K562 (cell line): ENCODE results near the gene CDC20B. TPM values are rescaled to one million over a fixed set of nuclear protein-coding genes. Genes with fewer than 3 reads are reported as not detected.

Experiments used
- ATF7 ChIP-seq: fragments of 450-650 bp; IDR thresholded peaks from 2 replicates; pipeline ENCODE4 v1.7.1; 2014; ENCODE audit warnings: mild to moderate bottlenecking, moderate library complexity
- CBX1 ChIP-seq: sonication (generic); IDR thresholded peaks from 2 replicates; pipeline ENCODE4 v1.6.1; 2016; ENCODE audit warnings: antibody characterized with exemption, low read depth, mild to moderate bottlenecking
- GATAD2A ChIP-seq: fragments of 450-650 bp; IDR thresholded peaks from 2 replicates; pipeline ENCODE4 v1.6.1; 2017
- HNRNPL ChIP-seq: fragments of 200-400 bp; formaldehyde crosslinking; IDR thresholded peaks from 2 replicates; pipeline ENCODE4 v1.6.1; 2017; ENCODE audit warnings: low read depth, mild to moderate bottlenecking, low read length
- MAFF ChIP-seq: IDR thresholded peaks from 2 replicates; pipeline ENCODE4 v1.6.1; 2012; ENCODE audit warnings: low read length, improper control_type of control experiment
- MAZ ChIP-seq, 2 experiments: fragments of 450-650 bp in 1 of 2; sonication (generic) in 1 of 2; formaldehyde crosslinking; IDR thresholded peaks in 1 of 2; conservative IDR thresholded peaks in 1 of 2; 2 replicates each; pipeline versions ENCODE4 v1.4.0 to v1.5.0; 2020; ENCODE audit warnings: mild to moderate bottlenecking in 1 of 2, missing genetic modification reagents in 1 of 2
- MNT ChIP-seq, 2 experiments: fragments of 450-650 bp; conservative IDR thresholded peaks; 2 replicates each; pipeline ENCODE4 v1.6.1; 2017; ENCODE audit warnings: mild to moderate bottlenecking in 2 of 2, moderate library complexity in 2 of 2
- MXD1 ChIP-seq: fragments of 250-450 bp; sonication (Bioruptor Pico); IDR thresholded peaks from 2 replicates; pipeline ENCODE4 v1.8.0; 2021; ENCODE audit warnings: borderline replicate concordance, mild to moderate bottlenecking, moderate library complexity; ENCODE audit not compliant: poor library complexity, severe bottlenecking
- NFYB ChIP-seq: IDR thresholded peaks from 2 replicates; pipeline ENCODE4 v1.6.1; 2011; ENCODE audit warnings: mild to moderate bottlenecking, moderate library complexity; ENCODE audit not compliant: insufficient read length; ENCODE audit errors: extremely low read depth
- NRF1 ChIP-seq, 2 experiments: fragments of 450-650 bp; IDR thresholded peaks in 1 of 2; conservative IDR thresholded peaks in 1 of 2; 2 replicates each; pipeline ENCODE4 v1.6.1; 2014; ENCODE audit warnings: mild to moderate bottlenecking in 2 of 2
- PHF8 ChIP-seq: fragments of 200-600 bp; sonication (generic); IDR thresholded peaks from 2 replicates; pipeline ENCODE4 v1.6.1; 2012; ENCODE audit warnings: mixed run types, mild to moderate bottlenecking, inconsistent platforms, low read length, moderate library complexity, borderline replicate concordance
- UBTF ChIP-seq, 2 experiments: IDR thresholded peaks; 2 replicates each; pipeline ENCODE4 v1.6.1; 2012; ENCODE audit warnings: improper control_type of control experiment in 2 of 2, low read depth in 2 of 2, low read length in 2 of 2, borderline replicate concordance in 1 of 2
- WHSC1 ChIP-seq: IDR thresholded peaks from one replicate; pipeline ENCODE4 v1.6.1; 2012; ENCODE audit warnings: low read length, control low read depth, inconsistent platforms
- ZBTB17 ChIP-seq: fragments of 450-650 bp; formaldehyde crosslinking; IDR thresholded peaks from 2 replicates; pipeline ENCODE4 v1.4.0; 2020; ENCODE audit warnings: mild to moderate bottlenecking
- ZBTB33 ChIP-seq: sonication (generic); formaldehyde crosslinking; IDR thresholded peaks from 2 replicates; pipeline ENCODE4 v1.8.1; 2023; ENCODE audit warnings: mild to moderate bottlenecking, missing genetic modification reagents
- ZBTB7A ChIP-seq: IDR thresholded peaks from 2 replicates; pipeline ENCODE4 v1.6.1; 2011; ENCODE audit warnings: low read depth, mild to moderate bottlenecking, low read length, moderate library complexity, borderline replicate concordance; ENCODE audit not compliant: control insufficient read depth
- ZNF280B ChIP-seq: fragments of 250-450 bp; sonication (Bioruptor Pico); IDR thresholded peaks from 2 replicates; pipeline ENCODE4 v1.5.1; 2021; ENCODE audit warnings: mild to moderate bottlenecking
- ZNF695 ChIP-seq: fragments of 450-650 bp; formaldehyde crosslinking; IDR thresholded peaks from 2 replicates; pipeline ENCODE4 v1.4.0; 2020; ENCODE audit warnings: mild to moderate bottlenecking, moderate library complexity
- ZNF766 ChIP-seq: fragments of 200-800 bp; sonication (Bioruptor generic); conservative IDR thresholded peaks from 2 replicates; pipeline ENCODE4 v1.6.1; 2016; ENCODE audit warnings: missing genetic modification characterization, missing compliant biosample characterization
- polyA plus RNA-seq, 8 experiments: library from polyadenylated mRNA; depleted of rRNA in 4 of 8; stranded (reverse) in 5 of 8; unstranded in 3 of 8; fragments of >200 nt; fragmentation: Nextera tagmentation in 2 of 8; fragmentation: Illumina TruSeq in 1 of 8; extraction: Ambion mirVana in 2 of 8; extraction: Trizol in 1 of 8; gene quantifications; 2 replicates each; pipeline versions ENCODE4 v1.2.1 to v1.2.3, GENCODE V29; 2011 to 2014; ENCODE audit warnings: inconsistent platforms in 1 of 8, missing spikeins in 1 of 8
- total RNA-seq, 7 experiments: library from RNA; depleted of rRNA in 6 of 7; stranded (reverse); fragments of >200 nt in 6 of 7; fragmentation: Illumina TruSeq in 2 of 7; extraction: Trizol in 2 of 7; gene quantifications; 2 replicates each; pipeline versions ENCODE4 v1.2.1 to v1.2.3, GENCODE V29; 2011 to 2021; ENCODE audit warnings: low replicate concordance in 1 of 7

CDC20B gene
- total and polyA plus RNA-seq, 9 of the 15 experiments (the other 6 are each of a cell fraction or from before 2014, with no cell fraction given), result 0.04 TPM; not detected in 8

- peak; percentile 86 to 91 for TF ChIP-seq MAZ (CRISPR knock-in tag; conservative IDR thresholded peaks at IDR 0.05 in 1 of 2, IDR thresholded peaks at IDR 0.05 in 1 of 2)
- TF ChIP-seq UBTF (IDR thresholded peaks at IDR 0.05; ENCODE audit: borderline replicate concordance in 1 of 2, low read depth in 2 of 2, low read length in 2 of 2), result peak in 1 of 2 experiments; percentile 90; a peak in 2 of 4 replicates
- 0 out of 2 replicates have a peak, but pooled peaks have one; percentile 61 for TF ChIP-seq CBX1
- 0 out of 2 replicates have a peak, but pooled peaks have one; percentile 37 for TF ChIP-seq ZBTB17 (CRISPR knock-in tag)
- TF ChIP-seq PHF8, result peak; percentile 33; the same call in 1 of the 2 replicates
- no peak for TF ChIP-seq ZNF695 (CRISPR knock-in tag)
- no peak for TF ChIP-seq MXD1 (CRISPR knock-in tag)
- TF ChIP-seq NFYB, result no peak
- TF ChIP-seq HNRNPL, result peak; percentile 72; the same call in 1 of the 2 replicates
- TF ChIP-seq GATAD2A, result 0 out of 2 replicates have a peak, but pooled peaks have one; percentile 65
- TF ChIP-seq WHSC1, result no peak
- TF ChIP-seq NRF1 (conservative IDR thresholded peaks at IDR 0.05 in 1 of 2, IDR thresholded peaks at IDR 0.05 in 1 of 2), result peak; percentile 89 to 90
- no peak for TF ChIP-seq MAFF
- TF ChIP-seq ZNF280B (CRISPR knock-in tag), result no peak
- TF ChIP-seq ZBTB33 (CRISPR knock-in tag), result 0 out of 2 replicates have a peak, but pooled peaks have one; percentile 42
- peak in 1 of 2 experiments; percentile 60; a peak in 1 of 4 replicates for TF ChIP-seq MNT (conservative IDR thresholded peaks at IDR 0.05)
- peak; percentile 45; the same call in 1 of the 2 replicates for TF ChIP-seq ATF7
- TF ChIP-seq ZBTB7A, result peak; percentile 18; the same call in 1 of the 2 replicates
- peak; percentile 50 for TF ChIP-seq ZNF766 (CRISPR knock-in tag)
Observed at GRCh38 chr5:55176176-55176818, 3.3 kb upstream of the CDC20B start (continued).
